ENCODE results near the gene ERO1A.

Gene ERO1A

GRCh38 chr14:52598568-52598967 lies 96.8 kb downstream of the ERO1A start:
- DNase-seq, result no peak

GRCh38 chr14:52596861-52597260 lies 98.5 kb downstream of the ERO1A start:
- no peak for DNase-seq

- no peak for DNase-seq
Observed at GRCh38 chr14:52596320-52596719, 99.0 kb downstream of the ERO1A start.

GRCh38 chr14:52590318-52590717 lies 105.0 kb downstream of the ERO1A start:
- no peak for DNase-seq
